Epithelial cell of prostate (primary cell): Measurements from ENCODE around the gene RABAC1.
"Not testable (repeated sequence)": the region's sequence is repeated elsewhere in the genome, so short reads cannot be mapped to it uniquely, and the experiment has no call there.

Experiments used
- DNase-seq: peaks from one replicate; pipeline ENCODE4 v3.0.0-alpha.2; 2011; ENCODE audit warnings: low read depth, low spot score
- H3K27ac ChIP-seq: fragments of 450-650 bp; 2 replicates; pipeline ENCODE4 v1.5.1; 2017; ENCODE audit warnings: mild to moderate bottlenecking

Gene RABAC1

DNA sequence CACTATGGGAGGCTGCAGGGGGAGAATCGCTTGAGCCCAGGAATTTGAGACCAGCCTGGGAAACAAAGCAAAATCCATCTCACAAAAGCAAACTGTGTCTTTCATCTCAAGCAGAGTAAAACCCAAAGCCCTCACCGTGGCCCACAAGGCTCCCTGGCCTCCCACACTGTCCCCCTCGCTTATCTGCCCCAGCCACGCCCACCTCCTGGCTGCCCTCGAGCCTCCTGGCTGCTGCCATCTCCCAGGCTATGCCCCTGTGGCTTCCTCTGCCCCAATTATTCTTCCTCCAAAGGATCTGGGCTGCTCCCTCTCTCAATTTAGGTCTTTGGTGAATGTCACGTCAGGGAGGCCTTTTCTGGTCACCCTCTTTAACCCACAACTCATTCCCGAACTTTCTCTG is 3.6 kb downstream of the RABAC1 start:
- H3K27ac ChIP-seq: no peak overlapping the region
- DNase-seq: no peak

DNA sequence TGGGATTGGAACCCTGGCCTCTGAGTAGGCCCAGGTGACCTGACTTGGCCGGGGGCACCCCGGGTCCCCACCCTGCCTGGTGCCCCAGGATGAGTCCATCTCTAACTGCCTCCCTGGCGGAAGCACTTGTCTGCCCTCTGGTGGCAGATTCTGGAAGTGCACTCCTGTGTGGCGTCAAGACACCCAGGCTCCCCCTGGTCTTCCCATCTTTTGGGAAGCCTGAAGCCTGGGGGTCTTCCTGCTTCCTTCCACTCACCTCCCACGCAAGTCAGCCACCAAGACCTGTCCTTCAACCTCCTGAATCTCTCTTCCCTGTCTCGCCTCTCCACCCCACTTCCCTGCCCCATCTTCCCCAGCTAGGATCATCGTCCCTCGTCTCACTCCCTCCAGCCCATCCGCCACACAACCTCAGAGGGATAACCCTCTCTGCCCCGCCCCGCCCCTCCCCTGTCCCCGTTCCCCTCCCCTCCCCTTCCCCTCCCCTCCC is 7.4 kb downstream of the RABAC1 start:
- no peak for DNase-seq
- no peak overlapping the region for H3K27ac ChIP-seq

- DNase-seq: no peak
- H3K27ac ChIP-seq: no peak overlapping the region
Observed at GRCh38 chr19:41947091-41947490, 12.0 kb downstream of the RABAC1 start.

DNA sequence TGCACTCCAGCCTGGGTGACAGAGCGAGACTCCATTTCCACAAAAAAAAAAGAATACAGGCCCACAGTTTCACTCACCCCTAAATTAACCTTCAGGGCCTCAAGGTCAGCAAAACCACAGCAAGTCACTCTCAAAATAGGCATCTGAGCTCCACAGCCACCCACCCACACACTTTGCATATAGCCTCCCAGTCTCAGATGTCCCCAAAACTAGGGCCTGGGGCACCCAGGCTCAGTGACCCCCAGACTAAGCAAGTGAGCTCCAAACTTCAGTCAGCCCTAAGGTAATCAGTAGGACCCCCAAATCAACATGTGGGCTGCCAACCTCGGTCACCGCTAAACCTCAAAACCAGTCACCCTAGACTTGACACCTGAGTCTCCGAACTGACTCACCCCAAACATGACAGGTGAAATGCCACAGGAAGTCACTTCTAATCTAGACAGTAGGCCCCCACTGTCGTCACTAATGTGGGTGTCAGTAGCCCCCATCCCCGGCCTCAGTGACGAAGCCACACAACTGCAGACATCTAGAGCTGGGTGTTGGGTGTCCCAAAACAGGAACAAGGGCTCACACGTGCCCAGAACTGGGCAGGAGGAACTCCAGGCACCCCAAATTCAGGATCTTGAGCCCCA is 13.9 kb downstream of the RABAC1 start:
- no peak overlapping the region for H3K27ac ChIP-seq

GRCh38 chr19:41944336-41944735 is 14.8 kb downstream of the RABAC1 start:
- no peak overlapping the region for H3K27ac ChIP-seq
- DNase-seq: no peak

More for the DNA sequence above, 13.9 kb downstream of the RABAC1 start:
- no peak for DNase-seq

- H3K27ac ChIP-seq: no peak overlapping the region
- DNase-seq: no peak
Observed at GRCh38 chr19:41941410-41942202, 17.5 kb downstream of the RABAC1 start.

- H3K27ac ChIP-seq: no peak overlapping the region
- no peak for DNase-seq
Observed at GRCh38 chr19:41940731-41941409, 18.3 kb downstream of the RABAC1 start.

DNA sequence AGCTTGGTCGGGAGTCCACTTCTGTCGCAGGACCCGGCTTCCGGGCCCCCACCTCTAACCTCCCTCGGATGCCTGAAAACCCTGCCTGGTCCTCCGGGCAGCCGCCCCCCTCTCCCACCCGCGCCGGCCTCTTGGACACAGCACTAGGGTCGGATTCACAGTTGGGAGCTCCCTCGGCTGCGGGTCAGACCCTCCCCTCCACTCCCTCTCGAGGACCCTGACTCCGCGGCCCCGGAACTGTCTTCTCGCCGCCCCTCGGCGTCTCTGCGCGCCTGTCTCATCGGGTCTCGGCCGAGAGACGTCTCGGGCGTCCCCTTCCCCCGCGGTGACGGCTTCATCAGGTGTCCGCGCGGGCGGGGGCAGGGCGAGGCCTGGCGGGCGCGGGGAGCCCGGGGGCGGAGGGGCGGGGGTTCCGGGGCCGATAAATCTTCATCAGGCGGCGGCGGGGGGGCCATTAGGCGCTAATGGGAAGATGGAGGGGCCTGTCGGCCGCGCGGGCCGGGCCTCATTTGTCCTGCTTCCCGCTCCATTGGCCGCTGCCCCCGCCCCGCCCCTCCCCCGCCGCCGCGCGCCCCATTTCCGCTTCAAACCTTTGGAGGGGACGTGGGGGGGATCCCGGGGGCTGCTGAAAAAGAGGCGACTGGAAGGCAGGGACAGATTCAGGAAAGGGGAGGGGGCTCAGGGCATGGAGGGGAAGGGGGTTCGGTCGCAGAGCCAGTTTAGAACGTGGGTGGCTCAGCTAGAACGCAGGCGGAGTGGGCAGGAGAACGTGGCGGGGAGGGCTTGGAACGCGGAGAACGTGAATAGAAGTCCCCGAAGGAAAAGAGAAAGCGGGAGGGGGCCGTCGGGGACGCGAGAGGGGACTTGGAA is 19.0 kb downstream of the RABAC1 start:
- H3K27ac ChIP-seq: no peak overlapping the region
- DNase-seq: no peak

- H3K27ac ChIP-seq, DNase-seq: not testable (repeated sequence)
Observed at GRCh38 chr19:41939209-41939608, 19.9 kb downstream of the RABAC1 start.

GRCh38 chr19:41937525-41938468 is 21.3 kb downstream of the RABAC1 start:
- no peak overlapping the region for H3K27ac ChIP-seq
- DNase-seq: no peak

DNA sequence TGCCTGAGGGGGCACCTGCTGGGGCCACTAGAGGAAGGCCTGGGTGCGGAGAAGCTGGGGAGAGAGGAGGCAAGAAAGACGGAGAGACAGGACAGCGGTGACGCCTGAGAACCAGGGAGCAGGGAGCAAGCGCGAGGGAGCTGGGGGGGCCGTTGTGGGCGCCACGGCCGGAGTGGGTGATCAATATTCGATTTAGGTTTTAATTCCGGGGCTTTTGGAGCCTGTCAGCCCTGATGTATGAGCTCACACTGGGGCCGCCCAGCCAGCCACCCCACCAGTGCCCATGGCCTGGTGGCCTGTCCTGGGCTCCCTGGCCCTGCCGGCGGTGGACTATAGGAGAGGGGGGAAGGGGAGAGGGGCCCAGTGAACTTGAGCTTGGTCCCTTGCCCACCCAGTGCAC is 22.2 kb downstream of the RABAC1 start:
- no peak for DNase-seq
- H3K27ac ChIP-seq: peak overlapping the region; percentile 40

DNA sequence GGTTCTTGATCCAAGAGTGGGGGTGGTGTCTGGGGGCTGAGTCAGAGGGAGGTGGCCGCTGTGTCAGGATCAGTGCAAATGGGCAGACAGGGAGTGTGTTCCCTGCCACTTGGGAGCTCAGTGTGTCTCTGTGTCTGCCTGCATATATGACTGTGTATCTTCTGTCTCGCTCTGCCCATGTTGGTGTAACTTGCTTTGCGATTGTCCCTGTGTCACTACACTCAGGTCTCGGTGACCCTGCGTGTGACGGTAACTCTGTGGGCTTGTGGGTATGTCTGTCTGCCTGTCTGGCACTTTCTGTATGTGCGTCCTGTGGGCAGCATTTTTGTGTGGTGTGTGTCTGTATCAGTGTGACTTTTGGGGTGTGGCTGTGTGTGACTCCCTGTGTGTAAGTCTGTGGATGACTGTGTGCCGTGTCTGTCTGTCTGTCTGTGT is 22.7 kb downstream of the RABAC1 start:
- H3K27ac ChIP-seq: peak overlapping the region; percentile 40
- peak; percentile 33 for DNase-seq

GRCh38 chr19:41935760-41936415 is 23.2 kb downstream of the RABAC1 start:
- no peak for DNase-seq
- H3K27ac ChIP-seq: peak overlapping the region; percentile 40

DNA sequence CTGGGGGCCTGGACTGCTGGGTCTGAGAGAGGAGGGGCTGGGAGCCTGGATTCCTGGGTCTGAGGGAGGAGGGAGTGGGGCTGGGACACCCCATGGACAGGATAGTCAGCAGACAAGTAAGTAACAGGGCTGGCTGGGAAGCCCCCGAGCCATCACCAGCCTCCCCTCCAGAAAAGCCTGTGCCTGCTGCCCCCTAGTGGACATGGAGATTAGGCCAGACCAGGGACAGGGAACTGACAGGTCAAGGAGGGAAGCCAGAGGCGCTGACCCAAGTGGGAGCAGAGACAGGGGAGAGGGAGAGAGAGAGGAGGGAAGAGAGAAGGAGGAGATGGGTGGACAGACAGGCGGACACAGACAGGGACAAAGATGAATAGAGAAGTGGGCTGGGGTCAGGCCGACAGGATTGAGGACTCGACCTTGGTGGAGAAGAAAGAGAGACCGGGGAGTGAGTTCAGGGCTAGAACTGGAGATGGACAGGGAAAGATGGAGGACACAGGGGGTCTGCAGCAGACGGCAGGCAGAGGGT is 24.2 kb downstream of the RABAC1 start:
- DNase-seq: no peak

GRCh38 chr19:41933693-41934426 is 25.3 kb downstream of the RABAC1 start:
- no peak overlapping the region for H3K27ac ChIP-seq
- DNase-seq: no peak

More for the DNA sequence above, 24.2 kb downstream of the RABAC1 start:
- no peak overlapping the region for H3K27ac ChIP-seq

DNA sequence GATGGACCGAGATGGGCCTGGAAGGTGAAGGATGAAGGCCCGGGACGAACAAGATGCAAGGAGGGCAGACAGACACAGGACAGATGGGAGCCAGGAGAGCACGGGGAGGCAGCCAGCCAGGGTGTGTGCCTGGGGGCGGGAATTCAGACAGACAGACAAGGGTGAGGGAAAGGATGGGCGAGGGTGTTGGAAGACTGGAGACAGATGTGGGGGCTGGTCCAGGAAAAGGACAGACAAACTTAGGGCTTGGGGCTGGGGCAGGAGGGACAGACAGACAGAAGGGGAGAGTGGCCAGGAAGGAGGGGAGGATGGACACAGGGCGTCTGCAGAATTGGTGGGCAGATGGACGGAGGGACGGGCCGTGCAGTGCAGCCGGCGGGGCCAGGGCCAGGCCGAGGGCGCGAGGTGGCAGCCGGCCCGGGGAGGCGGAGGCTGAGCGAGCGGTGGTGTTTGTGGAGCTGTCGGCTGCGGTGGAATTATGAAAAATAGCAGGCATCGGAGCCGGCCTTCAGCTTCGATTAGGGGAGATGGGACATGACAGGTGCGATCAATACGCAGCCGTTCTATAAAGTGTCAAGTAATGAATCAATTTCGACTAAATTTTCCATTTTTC is 26.3 kb downstream of the RABAC1 start:
- no peak overlapping the region for H3K27ac ChIP-seq
- DNase-seq: no peak

- DNase-seq: no peak
- no peak overlapping the region for H3K27ac ChIP-seq
Observed at GRCh38 chr19:41932259-41932719, 26.8 kb downstream of the RABAC1 start.
